Epithelial cell of proximal tubule (primary cell): ENCODE measurements around the gene RSRP1. TPM values are rescaled to one million over a fixed set of nuclear protein-coding genes. Genes with fewer than 3 reads are reported as not detected.
"Not testable (repeated sequence)": the region's sequence is repeated elsewhere in the genome, so short reads cannot be mapped to it uniquely, and the experiment has no call there.

Source experiments
- DNase-seq: peaks from one replicate; pipeline ENCODE4 v3.0.0-alpha.2; 2011; ENCODE audit warnings: low read depth
- H3K4me3 ChIP-seq: 2 replicates; pipeline ENCODE4 v1.5.1; 2011; ENCODE audit warnings: low read depth, mild to moderate bottlenecking, low read length
- total RNA-seq: library from RNA; depleted of rRNA; stranded (reverse); fragments of >200 nt; gene quantifications from 2 replicates; pipeline ENCODE4 v1.2.3, GENCODE V29; 2015
- TF ChIP-seq, protein P1 (sequence below): conservative IDR thresholded peaks from 2 replicates; pipeline ENCODE4 v1.5.1; 2012; ENCODE audit warnings: low read depth, mild to moderate bottlenecking, low read length

The RSRP1 gene
- total RNA-seq, 1 donor from 2014 or later: 52.5 TPM

GRCh38 chr1:25238046-25238445 lies 9.2 kb downstream of the RSRP1 start:
- TF ChIP-seq, protein P1, sequence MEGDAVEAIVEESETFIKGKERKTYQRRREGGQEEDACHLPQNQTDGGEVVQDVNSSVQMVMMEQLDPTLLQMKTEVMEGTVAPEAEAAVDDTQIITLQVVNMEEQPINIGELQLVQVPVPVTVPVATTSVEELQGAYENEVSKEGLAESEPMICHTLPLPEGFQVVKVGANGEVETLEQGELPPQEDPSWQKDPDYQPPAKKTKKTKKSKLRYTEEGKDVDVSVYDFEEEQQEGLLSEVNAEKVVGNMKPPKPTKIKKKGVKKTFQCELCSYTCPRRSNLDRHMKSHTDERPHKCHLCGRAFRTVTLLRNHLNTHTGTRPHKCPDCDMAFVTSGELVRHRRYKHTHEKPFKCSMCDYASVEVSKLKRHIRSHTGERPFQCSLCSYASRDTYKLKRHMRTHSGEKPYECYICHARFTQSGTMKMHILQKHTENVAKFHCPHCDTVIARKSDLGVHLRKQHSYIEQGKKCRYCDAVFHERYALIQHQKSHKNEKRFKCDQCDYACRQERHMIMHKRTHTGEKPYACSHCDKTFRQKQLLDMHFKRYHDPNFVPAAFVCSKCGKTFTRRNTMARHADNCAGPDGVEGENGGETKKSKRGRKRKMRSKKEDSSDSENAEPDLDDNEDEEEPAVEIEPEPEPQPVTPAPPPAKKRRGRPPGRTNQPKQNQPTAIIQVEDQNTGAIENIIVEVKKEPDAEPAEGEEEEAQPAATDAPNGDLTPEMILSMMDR: no peak
- no peak for DNase-seq
- no peak overlapping the region for H3K4me3 ChIP-seq

- DNase-seq, H3K4me3 ChIP-seq: not testable (repeated sequence)
Observed at GRCh38 chr1:25236261-25236660, 11.0 kb downstream of the RSRP1 start.

- DNase-seq: not testable (repeated sequence)
Observed at GRCh38 chr1:25235411-25235810, 11.8 kb downstream of the RSRP1 start.

DNA sequence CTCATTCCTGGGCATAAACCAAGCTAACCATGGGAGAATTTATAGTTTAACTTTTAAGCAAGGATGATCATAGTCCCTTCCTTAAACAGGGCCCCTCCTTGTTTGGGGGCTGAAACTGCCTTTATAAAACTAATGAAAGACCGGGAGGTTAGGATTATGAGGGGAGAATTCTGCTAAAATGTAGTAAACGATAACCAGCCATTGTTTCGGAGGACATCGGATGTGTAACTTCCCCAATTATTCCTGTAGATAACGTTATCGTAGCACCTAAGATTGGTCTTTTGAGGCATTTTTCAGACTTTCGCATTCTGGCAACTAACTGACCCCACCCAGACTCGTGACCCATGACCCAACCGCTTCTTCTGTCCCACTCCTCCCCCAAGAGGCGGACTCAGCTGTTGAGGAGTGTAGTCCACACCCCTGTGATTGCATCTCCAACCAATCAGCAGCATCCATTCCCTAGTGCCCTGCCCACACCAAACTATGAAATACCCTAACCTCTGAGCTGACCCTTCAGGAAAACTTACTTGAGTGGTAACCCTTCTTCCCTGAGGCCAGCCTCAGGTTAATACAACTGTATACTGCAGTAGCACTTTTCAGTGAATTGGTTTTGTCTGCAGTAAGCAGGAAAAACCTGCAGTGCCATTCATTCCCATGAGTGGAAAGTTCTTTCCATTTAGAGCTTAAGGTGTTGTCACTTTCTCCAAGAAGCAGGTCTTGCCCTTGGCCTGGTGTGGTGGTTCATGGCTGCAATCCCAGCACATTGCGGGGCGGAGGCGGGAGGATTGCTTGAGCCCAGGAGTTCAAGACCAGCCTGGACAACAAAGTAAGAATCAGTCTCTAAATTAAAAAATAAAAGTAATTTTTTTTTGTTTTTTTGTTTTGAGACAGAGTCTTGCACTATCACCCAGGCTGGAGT lies 14.1 kb downstream of the RSRP1 start:
- TF ChIP-seq, protein P1: no peak
- H3K4me3 ChIP-seq: peak overlapping the region; percentile 98
- no peak for DNase-seq

More at GRCh38 chr1:25235411-25235810, 11.8 kb downstream of the RSRP1 start:
- H3K4me3 ChIP-seq: not testable (repeated sequence)

GRCh38 chr1:25232027-25232865 lies 15.0 kb downstream of the RSRP1 start, which contains the start of gene SYF2:
SYF2 (minus strand) TSS chr1:25232502; CDS start chr1:25232467, 35 bp downstream.
- H3K4me3 ChIP-seq: peak within 1 kb of the TSS; percentile 98
- peak; percentile 70 for DNase-seq
- TF ChIP-seq, protein P1: no peak

- TF ChIP-seq, protein P1: no peak
- no peak for DNase-seq
- no peak overlapping the region for H3K4me3 ChIP-seq
Observed at GRCh38 chr1:25223471-25223870, 23.8 kb downstream of the RSRP1 start.

- no peak for DNase-seq
- TF ChIP-seq, protein P1: no peak
- H3K4me3 ChIP-seq: no peak overlapping the region
Observed at GRCh38 chr1:25222606-25223005, 24.6 kb downstream of the RSRP1 start.
